ENCODE measurements around the gene OVCA2. TPM values are rescaled to one million over a fixed set of nuclear protein-coding genes. Genes with fewer than 3 reads are reported as not detected.
A peak's percentile ranks its signal among the peaks of the same experiment; 100 is the strongest.

The OVCA2 gene
- total RNA-seq, 4 donors from 2014 or later = 12.6 to 50.2 (median 34.4) TPM

DNA sequence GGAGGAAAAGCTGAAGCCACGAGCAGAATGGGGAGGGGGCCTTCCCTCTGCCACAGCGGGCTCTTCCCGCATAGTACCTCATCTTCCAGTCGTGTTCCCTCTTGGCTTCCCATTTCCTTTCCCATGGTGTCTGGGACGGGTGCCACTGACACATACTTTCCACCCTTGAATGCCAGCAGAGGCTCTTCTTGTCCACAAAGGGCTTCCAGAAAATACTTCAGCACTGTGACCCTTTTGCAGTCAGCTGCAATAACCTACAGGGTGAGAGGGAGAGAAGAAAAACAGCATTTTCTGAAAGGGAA lies 43.8 kb downstream of the OVCA2 start:
- ATAC-seq = peak; percentile 30 to 38
- intact Hi-C loops (cut with DNase I; ENCODE audit: low total_unique reads) = loop anchor here (10.0 kb wide), 1 partner anchor 89 kb away; no protein-coding TSS in a partner anchor
- in situ Hi-C loops (cut with MboI; ENCODE audit: low sequenced_read_pairs in 4 of 4) = no loop called here

DNA sequence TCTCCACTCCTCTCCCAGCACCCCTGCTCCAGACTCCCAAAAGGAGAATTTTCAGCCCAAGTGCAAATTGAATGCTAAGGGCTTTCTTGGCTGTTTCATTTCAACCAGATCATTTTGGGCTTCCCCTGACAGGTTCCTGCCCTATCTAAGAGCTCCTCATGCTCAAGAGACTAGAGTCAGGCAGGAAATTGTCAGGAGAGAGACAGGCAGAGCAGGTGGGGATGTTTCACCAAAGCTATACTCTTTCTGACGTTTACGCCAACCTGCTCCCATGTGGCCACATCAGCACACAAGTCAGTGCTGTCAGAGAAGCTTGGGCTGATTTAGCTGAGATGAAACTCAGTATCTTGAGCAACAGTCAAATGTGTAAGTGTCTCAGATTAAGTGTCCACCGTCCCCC lies 44.5 kb downstream of the OVCA2 start:
- TF ChIP-seq POLR2A (IDR thresholded peaks at IDR 0.05) = no peak
- TF ChIP-seq CTCF (IDR thresholded peaks at IDR 0.05 in 4 of 5, conservative IDR thresholded peaks at IDR 0.05 in 1 of 5) = no peak
- H3K4me1 ChIP-seq = peaks cover 79% of the 10 kb centered on the region in 2 donors
- in situ Hi-C loops (cut with MboI; ENCODE audit: low sequenced_read_pairs in 4 of 4) = no loop called here
- intact Hi-C loops (cut with DNase I; ENCODE audit: low total_unique reads) = loop anchor here (10.0 kb wide), 1 partner anchor 88 kb away; no protein-coding TSS in a partner anchor
- DNase-seq (no peak), ATAC-seq (no peak)
- no peaks in the 10 kb centered on the region for H3K9me3 ChIP-seq
- H3K4me3 ChIP-seq = no peak overlapping the region
- peaks cover 0 to 8% of the 10 kb centered on the region in 2 donors for H3K36me3 ChIP-seq
- peak overlapping the region; percentile 76 to 85 (median 80) for H3K27ac ChIP-seq
- H3K27me3 ChIP-seq = no peaks in the 10 kb centered on the region

More for the DNA sequence above, 43.8 kb downstream of the OVCA2 start:
- H3K27me3 ChIP-seq = no peaks in the 10 kb centered on the region
- peaks cover 72 to 76% of the 10 kb centered on the region in 2 donors for H3K4me1 ChIP-seq
- H3K9me3 ChIP-seq = no peaks in the 10 kb centered on the region
- peak in 1 of 2 donors; percentile 70 for DNase-seq
- peak overlapping the region; percentile 76 to 85 (median 80) for H3K27ac ChIP-seq
- TF ChIP-seq POLR2A (IDR thresholded peaks at IDR 0.05) (no peak), CTCF (IDR thresholded peaks at IDR 0.05 in 4 of 5, conservative IDR thresholded peaks at IDR 0.05 in 1 of 5) (no peak)
- H3K36me3 ChIP-seq = peaks cover 0 to 14% of the 10 kb centered on the region in 2 donors
- no peak overlapping the region for H3K4me3 ChIP-seq

DNA sequence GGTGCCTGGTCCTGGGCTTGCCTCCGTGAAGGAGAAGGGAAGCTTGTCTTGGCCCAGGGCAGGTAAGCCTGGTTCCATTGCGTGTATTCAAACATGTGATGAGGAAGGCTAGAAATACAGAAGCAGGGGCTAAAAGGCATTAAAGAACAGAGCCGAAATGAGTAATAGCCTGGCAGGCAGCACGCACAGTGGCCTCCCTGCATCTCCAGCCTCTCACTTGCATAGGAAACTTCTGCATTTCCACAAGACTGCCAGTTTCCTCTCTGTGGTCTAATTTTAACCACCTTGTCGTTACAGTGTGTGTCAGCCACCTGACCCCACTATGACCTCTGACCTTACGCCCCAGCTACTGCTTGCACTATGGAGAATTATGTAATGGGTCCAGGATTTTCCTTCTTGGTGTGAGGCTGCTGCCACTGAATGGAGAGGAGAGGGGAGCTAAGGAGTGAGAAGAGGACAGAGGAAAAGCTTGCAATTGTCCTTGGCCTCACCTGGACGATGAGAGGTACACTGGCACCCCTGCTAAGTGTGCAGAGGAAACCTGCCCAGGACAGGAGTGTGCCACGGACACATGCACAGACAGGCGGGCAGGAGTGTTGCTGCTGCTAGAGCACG lies 45.9 kb downstream of the OVCA2 start:
- peak overlapping the region; percentile 76 to 85 (median 80) for H3K27ac ChIP-seq
- H3K36me3 ChIP-seq = no peaks in the 10 kb centered on the region
- H3K4me3 ChIP-seq = no peak overlapping the region
- intact Hi-C loops (cut with DNase I; ENCODE audit: low total_unique reads) = loop anchor here (10.0 kb wide), 1 partner anchor 87 kb away; no protein-coding TSS in a partner anchor
- in situ Hi-C loops (cut with MboI; ENCODE audit: low sequenced_read_pairs in 4 of 4) = no loop called here
- no peaks in the 10 kb centered on the region for H3K27me3 ChIP-seq
- H3K9me3 ChIP-seq = no peaks in the 10 kb centered on the region
- ATAC-seq = no peak
- TF ChIP-seq POLR2A (IDR thresholded peaks at IDR 0.05) (no peak), CTCF (IDR thresholded peaks at IDR 0.05 in 4 of 5, conservative IDR thresholded peaks at IDR 0.05 in 1 of 5) (no peak)
- DNase-seq = no peak
- peaks cover 79% of the 10 kb centered on the region in 2 donors for H3K4me1 ChIP-seq

DNA sequence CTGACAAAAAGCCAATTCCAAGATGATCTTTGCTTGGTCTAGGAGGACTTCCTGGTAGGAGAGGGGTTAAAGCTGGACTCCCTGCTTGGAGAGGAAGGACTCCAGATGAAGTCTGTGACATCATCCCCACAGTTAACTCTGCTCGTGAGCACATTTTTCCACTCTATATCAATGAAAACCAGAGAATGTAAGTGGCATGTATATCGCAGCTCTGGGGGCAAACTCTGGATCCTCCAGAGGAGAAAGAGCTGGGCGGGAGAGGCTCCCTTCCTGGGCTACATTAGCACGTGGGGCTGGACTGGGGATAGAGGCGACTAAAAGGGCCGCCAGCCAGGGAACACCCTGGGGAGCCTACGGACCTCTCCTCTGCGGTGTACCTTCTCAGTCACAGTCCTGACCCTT lies 47.2 kb downstream of the OVCA2 start:
- Histone ChIP-seq H3K27ac (peak overlapping the region; percentile 76 to 85 (median 80)), H3K36me3 (no peaks in the 10 kb centered on the region), H3K4me1 (peaks cover 67 to 68% of the 10 kb centered on the region in 2 donors), H3K4me3 (peak overlapping the region; percentile 18 to 36 (median 34)), H3K9me3 (no peaks in the 10 kb centered on the region), H3K27me3 (no peaks in the 10 kb centered on the region)
- intact Hi-C loops (cut with DNase I; ENCODE audit: low total_unique reads) (loop anchor here (10.0 kb wide), 1 partner anchor 86 kb away; no protein-coding TSS in a partner anchor), in situ Hi-C loops (cut with MboI; ENCODE audit: low sequenced_read_pairs in 4 of 4) (no loop called here)
- DNase-seq (no peak), ATAC-seq (no peak)
- no peak for TF ChIP-seq POLR2A (IDR thresholded peaks at IDR 0.05)
- TF ChIP-seq CTCF (IDR thresholded peaks at IDR 0.05 in 4 of 5, conservative IDR thresholded peaks at IDR 0.05 in 1 of 5) = no peak
